Aortic smooth muscle cell (primary cell): Measurements from ENCODE around the gene PRIMPOL. TPM values are rescaled to one million over a fixed set of nuclear protein-coding genes. Genes with fewer than 3 reads are reported as not detected.

Experiments used
- total RNA-seq: library from RNA; depleted of rRNA; stranded (reverse); fragments of >200 nt; gene quantifications from 2 replicates; pipeline ENCODE4 v1.2.3, GENCODE V29; 2014

The PRIMPOL gene
- total RNA-seq = 13.5 and 15.4 TPM in 2 replicates

GRCh38 chr4:184649026-184649970, at the start of gene PRIMPOL, which contains the start of gene CASP3:
PRIMPOL (plus strand) TSS chr4:184649738; CDS start chr4:184657141, 7,403 bp downstream.
CASP3 (minus strand) TSS chr4:184649447; CDS start chr4:184638453, 10,994 bp downstream.

GRCh38 chr4:184733654-184734524, 84.4 kb downstream of the PRIMPOL start, which contains the start of gene CENPU:
CENPU (minus strand) TSS chr4:184734096; CDS start chr4:184734062, 34 bp downstream.

Other genes starting within 250 kb of the PRIMPOL start
- 20.5 and 32.1 TPM in 2 replicates for gene IRF2, start 175.2 kb upstream of the PRIMPOL start, total RNA-seq
- 34.3 and 51.9 TPM in 2 replicates for gene CASP3, start 291 bp upstream of the PRIMPOL start, total RNA-seq
- 9.1 and 26.2 TPM in 2 replicates for gene CENPU, start 84.4 kb downstream of the PRIMPOL start, total RNA-seq
- gene ACSL1, start 176.2 kb downstream of the PRIMPOL start, total RNA-seq = 29.6 and 31.5 TPM in 2 replicates